ENCODE results near the gene TPPP2. TPM values are rescaled to one million over a fixed set of nuclear protein-coding genes. Genes with fewer than 3 reads are reported as not detected.

Gene TPPP2
- total and polyA plus RNA-seq, 9 of the 15 experiments (the other 6 are each of a cell fraction or from before 2014, with no cell fraction given) = 0.18 TPM; not detected in 8

DNA sequence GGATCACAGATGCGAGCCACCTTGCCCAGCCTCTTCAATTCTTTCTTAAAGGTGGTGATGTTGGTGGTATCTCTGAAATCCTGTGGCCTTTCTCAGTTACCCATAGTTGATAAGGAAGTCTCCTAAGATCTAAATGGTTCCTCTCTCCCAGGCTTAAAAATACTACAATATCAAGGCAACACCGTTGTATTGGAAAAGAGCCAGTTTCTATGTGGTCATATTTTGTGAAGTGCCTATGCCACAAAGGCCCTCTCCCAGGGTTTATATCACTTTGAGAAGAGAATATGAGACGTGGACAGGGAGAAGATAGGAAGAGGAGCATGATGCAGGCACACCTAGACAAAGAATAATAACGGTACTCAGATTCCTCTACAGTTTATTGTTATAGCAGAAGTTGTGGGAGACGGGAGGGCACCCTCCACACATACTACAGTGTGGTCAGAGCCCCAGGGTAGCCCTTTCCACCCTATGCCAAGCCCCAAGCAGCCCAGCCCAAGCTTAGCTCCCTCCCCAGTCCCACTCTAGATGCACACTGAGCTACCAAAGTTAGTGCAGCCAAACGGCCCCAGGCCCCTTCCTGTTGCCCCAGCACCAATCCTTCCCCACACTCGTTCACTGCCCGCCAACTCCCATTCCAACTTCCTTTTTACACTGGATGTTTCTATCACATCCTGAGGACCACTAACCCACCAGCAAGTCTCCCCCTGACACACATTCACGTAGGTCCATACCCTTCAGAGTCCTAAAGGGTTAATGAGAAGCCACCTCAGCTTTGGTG lies 13.4 kb upstream of the TPPP2 start:
- no TSS peak for BruUV-seq (replicated peaks)
- no peak for ATAC-seq
- CTCF ChIA-PET (ENCODE audit: low intra/inter-chr PET ratio) = no interaction called here

DNA sequence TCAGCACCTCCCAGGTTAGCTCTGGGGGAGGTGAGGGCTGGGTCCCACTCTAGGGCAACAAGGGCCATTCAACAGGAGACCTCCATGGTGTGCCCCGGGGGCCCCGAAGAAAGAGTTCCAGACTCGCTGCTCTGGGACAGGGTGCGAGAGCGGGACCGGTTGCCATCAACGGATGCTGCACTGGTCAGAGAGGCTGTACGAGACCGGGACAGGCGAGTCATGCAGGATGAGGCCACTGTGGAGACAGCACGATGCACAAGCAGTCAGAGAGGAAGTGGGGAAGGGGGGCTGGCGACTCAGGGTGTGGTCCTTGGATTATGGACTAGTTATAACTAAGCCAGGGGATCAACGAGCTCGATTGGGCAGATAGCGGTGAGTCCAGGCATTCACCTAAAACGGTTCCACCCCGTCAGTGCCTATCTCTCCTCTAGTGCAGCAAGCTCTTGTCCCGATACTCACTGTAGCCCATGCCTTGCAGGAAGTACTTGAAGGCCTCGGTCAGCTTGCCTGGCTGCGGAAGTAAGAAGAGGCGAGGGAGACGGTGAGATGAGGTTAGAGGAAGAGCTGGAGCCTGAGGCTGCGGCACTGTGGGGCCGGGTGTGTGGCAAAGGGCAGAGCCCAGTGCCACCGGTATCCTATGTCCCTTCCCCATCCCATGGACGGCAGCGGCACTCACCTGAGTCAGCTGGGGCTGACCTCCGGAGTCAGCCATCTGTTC lies 12.3 kb upstream of the TPPP2 start:
- in situ Hi-C loops (cut with MboI) = no loop called here
- Histone ChIP-seq H3K27ac (ENCODE audit: extremely low read depth, low read depth, low read length) (no peak overlapping the region), H3K4me2 (ENCODE audit: insufficient read depth, low read length) (no peak overlapping the region), H3K79me2 (ENCODE audit: control insufficient read depth, insufficient read depth, low read length) (0 out of 3 replicates have a peak, but pooled peaks cover under 1% of the 10 kb centered on the region), H3K9me3 (replicated peaks; ENCODE audit: control insufficient read depth, insufficient read depth, low read depth, low read length) (no peaks in the 10 kb centered on the region), H3K4me1 (replicated peaks in 1 of 2; ENCODE audit: control insufficient read depth in 2 of 2, insufficient read depth in 2 of 2, low read length in 2 of 2) (peaks cover 5 to 12% of the 10 kb centered on the region in 2 experiments; a peak in 3 of 5 replicates), H3K4me3 (no peak overlapping the region), H4K20me1 (replicated peaks; ENCODE audit: control insufficient read depth, insufficient read depth, low read length) (no peaks in the 10 kb centered on the region), H2AFZ (ENCODE audit: low read depth, low read length) (no peak overlapping the region), H3K9me1 (ENCODE audit: control insufficient read depth, insufficient read depth, low read length) (no peaks in the 10 kb centered on the region), H3K9ac (ENCODE audit: insufficient read depth in 1 of 2, low read depth in 2 of 2, low read length in 2 of 2) (no peak overlapping the region), H3K36me3 (ENCODE audit: control insufficient read depth, insufficient read depth, low read length) (peaks cover 37% of the 10 kb centered on the region; the same call in 1 of the 3 replicates), H3K27me3 (ENCODE audit: control insufficient read depth in 2 of 2, insufficient read depth in 2 of 2, low read length in 2 of 2) (no peaks in the 10 kb centered on the region)
- BruUV-seq (replicated peaks) = no TSS peak
- 79% methylated on average over 18 of the region's 28 CpGs for WGBS (ENCODE audit: insufficient coverage, low coverage, missing lambda C conversion rate)
- CTCF ChIA-PET (ENCODE audit: low intra/inter-chr PET ratio) = no interaction called here
- TF ChIP-seq ZBED1 (IDR thresholded peaks at IDR 0.05) = no peak
- TF ChIP-seq ZNF41 (CRISPR knock-in tag; conservative IDR thresholded peaks at IDR 0.05) = no peak
- TF ChIP-seq PML (IDR thresholded peaks at IDR 0.05; ENCODE audit: low read length) = no peak
- intact Hi-C loops (cut with micrococcal nuclease) = no loop called here
- POLR2A ChIA-PET = interaction anchor here (0.8 to 1.2 kb wide), 3 partner anchors 18 to 22 kb away, joined by 3 to 4 read pairs (median 4); no protein-coding TSS in a partner anchor
- DNase-seq (ENCODE audit: extremely low read depth in 1 of 4, low spot score in 3 of 4) (no peak), FAIRE-seq (no peak), ATAC-seq (no peak)

More for the DNA sequence above, 13.4 kb upstream of the TPPP2 start:
- H3K4me1 ChIP-seq (replicated peaks in 1 of 2; ENCODE audit: control insufficient read depth in 2 of 2, insufficient read depth in 2 of 2, low read length in 2 of 2) = peaks cover 0 to 7% of the 10 kb centered on the region in 2 experiments; a peak in 1 of 5 replicates
- H3K27me3 ChIP-seq (ENCODE audit: control insufficient read depth in 2 of 2, insufficient read depth in 2 of 2, low read length in 2 of 2) = no peaks in the 10 kb centered on the region
- no peaks in the 10 kb centered on the region for H4K20me1 ChIP-seq (replicated peaks; ENCODE audit: control insufficient read depth, insufficient read depth, low read length)
- 57% methylated on average over 8 of the region's 9 CpGs for WGBS (ENCODE audit: insufficient coverage, low coverage, missing lambda C conversion rate)
- FAIRE-seq (no peak), DNase-seq (ENCODE audit: extremely low read depth in 1 of 4, low spot score in 3 of 4) (no peak)
- no peak overlapping the region for H3K4me3 ChIP-seq
- intact Hi-C loops (cut with micrococcal nuclease) = no loop called here
- H3K36me3 ChIP-seq (ENCODE audit: control insufficient read depth, insufficient read depth, low read length) = peaks cover 34% of the 10 kb centered on the region; the same call in 1 of the 3 replicates
- H3K9me1 ChIP-seq (ENCODE audit: control insufficient read depth, insufficient read depth, low read length) = no peaks in the 10 kb centered on the region
- H3K9me3 ChIP-seq (replicated peaks; ENCODE audit: control insufficient read depth, insufficient read depth, low read depth, low read length) = no peaks in the 10 kb centered on the region
- no peak overlapping the region for H2AFZ ChIP-seq (ENCODE audit: low read depth, low read length)
- in situ Hi-C loops (cut with MboI) = no loop called here
- H3K27ac ChIP-seq (ENCODE audit: extremely low read depth, low read depth, low read length) = no peak overlapping the region
- no peaks in the 10 kb centered on the region for H3K79me2 ChIP-seq (ENCODE audit: control insufficient read depth, insufficient read depth, low read length)
- POLR2A ChIA-PET = interaction anchor here (2.5 to 3.0 kb wide), 2 partner anchors 23 to 88 kb away, joined by 8 to 15 read pairs; no protein-coding TSS in a partner anchor
- no peak for TF ChIP-seq TRIM24 (IDR thresholded peaks at IDR 0.05)
- TF ChIP-seq ZNF174 (CRISPR knock-in tag; IDR thresholded peaks at IDR 0.05) = no peak
- H3K9ac ChIP-seq (ENCODE audit: insufficient read depth in 1 of 2, low read depth in 2 of 2, low read length in 2 of 2) = peak overlapping the region in 1 of 2 experiments; percentile 45; a peak in 1 of 4 replicates
- no peak overlapping the region for H3K4me2 ChIP-seq (ENCODE audit: insufficient read depth, low read length)

Measured in K562 (cell line).